HEK293 (cell line): ENCODE data around the gene PRSS50.

ENCODE experiments used
- CTCF ChIA-PET: fragments of 350-600 bp; formaldehyde crosslinking; extraction: SDS; loops from one replicate; lab custom pipeline; 2021; ENCODE audit warnings: antibody characterized with exemption; lab: Yijun Ruan, JAX
- POLR2A ChIA-PET: fragments of 300-600 bp; formaldehyde crosslinking; extraction: SDS; loops from one replicate; lab custom pipeline; 2020; ENCODE audit warnings: antibody characterized with exemption, inconsistent platforms; lab: Yijun Ruan, JAX
- H3K27ac ChIP-seq: fragments of 200-500 bp; sonication (Bioruptor generic); 2 replicates; pipeline ENCODE4 v1.5.1; 2014; ENCODE audit warnings: low read depth, low read length, control low read depth, inconsistent platforms; ENCODE audit errors: extremely low read depth
- H3K36me3 ChIP-seq, 2 experiments: fragments of 200-500 bp in 1 of 2; sonication (Bioruptor generic) in 1 of 2; 1 replicate in 1 of 2; 2 replicates in 1 of 2; pipeline ENCODE4 v1.5.1; 2014 to 2017; ENCODE audit warnings: inconsistent platforms in 2 of 2, low read length in 2 of 2; ENCODE audit not compliant: control insufficient read depth in 2 of 2, insufficient read depth in 1 of 2
- H3K4me1 ChIP-seq: fragments of 200-500 bp; sonication (Bioruptor generic); 2 replicates; pipeline ENCODE4 v1.5.1; 2014; ENCODE audit warnings: mild to moderate bottlenecking, low read length, inconsistent platforms; ENCODE audit not compliant: control insufficient read depth, insufficient read depth
- H3K4me3 ChIP-seq: 2 replicates; pipeline ENCODE4 v1.5.1; 2011; ENCODE audit warnings: low read depth, mild to moderate bottlenecking, control low read depth, low read length, moderate library complexity
- H3K9me3 ChIP-seq: fragments of 200-500 bp; sonication (Bioruptor generic); 2 replicates; pipeline ENCODE4 v1.5.1; 2014; ENCODE audit warnings: low read depth, low read length, inconsistent platforms; ENCODE audit not compliant: control insufficient read depth, insufficient read depth
- BCL11A ChIP-seq: fragments of 450-650 bp; formaldehyde crosslinking; IDR thresholded peaks from 2 replicates; pipeline ENCODE4 v1.5.1; 2016; ENCODE audit warnings: low read depth, missing biosample characterization, missing genetic modification characterization
- BCL11B ChIP-seq: fragments of 450-650 bp; formaldehyde crosslinking; IDR thresholded peaks from 2 replicates; pipeline ENCODE4 v1.5.1; 2016; ENCODE audit warnings: low read depth, missing biosample characterization, missing genetic modification characterization
- IKZF3 ChIP-seq: fragments of 450-650 bp; IDR thresholded peaks from 2 replicates; pipeline ENCODE4 v1.5.0; 2018; ENCODE audit warnings: missing biosample characterization, mild to moderate bottlenecking, missing genetic modification characterization, moderate library complexity
- KLF1 ChIP-seq: fragments of 450-650 bp; formaldehyde crosslinking; IDR thresholded peaks from 2 replicates; pipeline ENCODE4 v1.5.1; 2016; ENCODE audit warnings: missing biosample characterization, missing genetic modification characterization
- OSR2 ChIP-seq: fragments of 450-650 bp; formaldehyde crosslinking; IDR thresholded peaks from 2 replicates; pipeline ENCODE4 v1.5.1; 2016; ENCODE audit warnings: missing biosample characterization, missing genetic modification characterization
- SP7 ChIP-seq: fragments of 450-650 bp; formaldehyde crosslinking; IDR thresholded peaks from 2 replicates; pipeline ENCODE4 v1.5.1; 2016; ENCODE audit warnings: missing biosample characterization, missing genetic modification characterization
- ZFP41 ChIP-seq: fragments of 450-650 bp; formaldehyde crosslinking; IDR thresholded peaks from 2 replicates; pipeline ENCODE4 v1.5.1; 2016; ENCODE audit warnings: missing biosample characterization, missing genetic modification characterization, borderline replicate concordance
- ZFP69B ChIP-seq: fragments of 450-650 bp; formaldehyde crosslinking; IDR thresholded peaks from 2 replicates; pipeline ENCODE4 v1.5.1; 2016; ENCODE audit warnings: missing biosample characterization, missing genetic modification characterization
- ZNF155 ChIP-seq: fragments of 450-650 bp; formaldehyde crosslinking; IDR thresholded peaks from 2 replicates; pipeline ENCODE4 v1.5.1; 2016; ENCODE audit warnings: missing biosample characterization, missing genetic modification characterization
- ZNF211 ChIP-seq: fragments of 450-650 bp; formaldehyde crosslinking; IDR thresholded peaks from 2 replicates; pipeline ENCODE4 v1.5.1; 2016; ENCODE audit warnings: low read depth, missing biosample characterization, missing genetic modification characterization
- ZNF274 ChIP-seq, 2 experiments: fragments of 200-500 bp in 1 of 2; fragments of 450-650 bp in 1 of 2; sonication (Bioruptor generic) in 1 of 2; formaldehyde crosslinking in 1 of 2; IDR thresholded peaks; 2 replicates each; pipeline versions ENCODE4 v1.5.1 to v1.6.1; 2014 to 2016; ENCODE audit warnings: borderline replicate concordance in 1 of 2, inconsistent platforms in 1 of 2, low read length in 1 of 2, missing biosample characterization in 1 of 2, missing genetic modification characterization in 1 of 2
- ZNF335 ChIP-seq: fragments of 450-650 bp; formaldehyde crosslinking; conservative IDR thresholded peaks from 2 replicates; pipeline ENCODE4 v1.5.1; 2016; ENCODE audit warnings: missing biosample characterization, missing genetic modification characterization
- ZNF433 ChIP-seq: fragments of 450-650 bp; formaldehyde crosslinking; IDR thresholded peaks from 2 replicates; pipeline ENCODE4 v1.5.1; 2016; ENCODE audit warnings: missing biosample characterization, missing genetic modification characterization, low read depth
- ZNF514 ChIP-seq: fragments of 450-650 bp; formaldehyde crosslinking; IDR thresholded peaks from 2 replicates; pipeline ENCODE4 v1.5.1; 2016; ENCODE audit warnings: missing biosample characterization, missing genetic modification characterization
- ZNF555 ChIP-seq: fragments of 450-650 bp; formaldehyde crosslinking; conservative IDR thresholded peaks from 2 replicates; pipeline ENCODE4 v1.5.1; 2017; ENCODE audit warnings: missing biosample characterization, mild to moderate bottlenecking, missing genetic modification characterization, inconsistent platforms
- ZNF561 ChIP-seq: fragments of 450-650 bp; IDR thresholded peaks from 2 replicates; pipeline ENCODE4 v1.5.1; 2018; ENCODE audit warnings: missing biosample characterization, missing genetic modification characterization, borderline replicate concordance
- ZNF571 ChIP-seq: fragments of 450-650 bp; formaldehyde crosslinking; IDR thresholded peaks from 2 replicates; pipeline ENCODE4 v1.5.0; 2017; ENCODE audit warnings: missing biosample characterization, missing genetic modification characterization
- ZNF610 ChIP-seq: fragments of 450-650 bp; formaldehyde crosslinking; IDR thresholded peaks from 2 replicates; pipeline ENCODE4 v1.5.1; 2016; ENCODE audit warnings: missing biosample characterization, missing genetic modification characterization, borderline replicate concordance
- ZNF623 ChIP-seq: fragments of 450-650 bp; formaldehyde crosslinking; IDR thresholded peaks from 2 replicates; pipeline ENCODE4 v1.5.1; 2016; ENCODE audit warnings: missing biosample characterization, missing genetic modification characterization
- TF ChIP-seq, protein P1 (sequence below): fragments of 450-650 bp; formaldehyde crosslinking; IDR thresholded peaks from 2 replicates; pipeline ENCODE4 v1.5.1; 2016; ENCODE audit warnings: missing biosample characterization, missing genetic modification characterization
- TF ChIP-seq, protein P2 (sequence below): fragments of 450-650 bp; formaldehyde crosslinking; IDR thresholded peaks from 2 replicates; pipeline ENCODE4; 2016; ENCODE audit warnings: missing biosample characterization, missing genetic modification characterization
- TF ChIP-seq, protein P3 (sequence below): fragments of 450-650 bp; formaldehyde crosslinking; IDR thresholded peaks from 2 replicates; pipeline ENCODE4 v1.5.1; 2016; ENCODE audit warnings: missing biosample characterization, missing genetic modification characterization, low read depth
- TF ChIP-seq, protein P4 (sequence below): IDR thresholded peaks from 2 replicates; pipeline ENCODE4 v1.6.1; 2011; ENCODE audit warnings: mild to moderate bottlenecking, low read depth, low read length, borderline replicate concordance
- TF ChIP-seq, protein P5 (sequence below): fragments of 450-650 bp; formaldehyde crosslinking; IDR thresholded peaks from 2 replicates; pipeline ENCODE4 v1.5.1; 2017; ENCODE audit warnings: missing biosample characterization, missing genetic modification characterization

The PRSS50 gene

DNA sequence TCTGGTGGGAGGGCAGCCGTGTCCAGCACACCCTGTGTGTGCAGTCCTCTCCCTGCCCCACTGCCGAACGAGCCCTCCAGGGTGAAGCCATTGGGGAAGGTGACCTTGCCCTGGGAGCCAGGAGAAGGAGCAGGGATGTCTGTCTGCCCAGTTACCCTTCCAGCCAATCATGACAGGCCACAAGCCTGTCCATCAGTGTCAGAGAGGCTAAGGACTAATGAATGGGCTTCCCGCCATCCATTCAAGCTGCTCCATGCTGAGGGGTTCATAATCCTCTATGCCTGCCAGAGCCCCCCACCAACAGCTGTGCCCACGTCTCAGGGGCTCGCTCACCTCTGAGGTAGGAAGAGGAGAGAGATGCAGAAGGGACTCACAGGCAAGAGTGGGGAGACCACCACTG is 39.4 kb downstream of the PRSS50 start (continued):
- TF ChIP-seq ZNF211 (tag by site-specific recombination) (no peak), ZNF433 (tag by site-specific recombination) (no peak), ZNF623 (no peak), ZFP41 (tag by site-specific recombination) (no peak), ZNF610 (tag by site-specific recombination) (no peak)
- TF ChIP-seq, protein P1, sequence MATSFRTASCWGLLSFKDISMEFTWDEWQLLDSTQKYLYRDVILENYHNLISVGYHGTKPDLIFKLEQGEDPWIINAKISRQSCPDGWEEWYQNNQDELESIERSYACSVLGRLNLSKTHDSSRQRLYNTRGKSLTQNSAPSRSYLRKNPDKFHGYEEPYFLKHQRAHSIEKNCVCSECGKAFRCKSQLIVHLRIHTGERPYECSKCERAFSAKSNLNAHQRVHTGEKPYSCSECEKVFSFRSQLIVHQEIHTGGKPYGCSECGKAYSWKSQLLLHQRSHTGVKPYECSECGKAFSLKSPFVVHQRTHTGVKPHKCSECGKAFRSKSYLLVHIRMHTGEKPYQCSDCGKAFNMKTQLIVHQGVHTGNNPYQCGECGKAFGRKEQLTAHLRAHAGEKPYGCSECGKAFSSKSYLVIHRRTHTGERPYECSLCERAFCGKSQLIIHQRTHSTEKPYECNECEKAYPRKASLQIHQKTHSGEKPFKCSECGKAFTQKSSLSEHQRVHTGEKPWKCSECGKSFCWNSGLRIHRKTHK (tag by site-specific recombination): no peak
- TF ChIP-seq, protein P2, sequence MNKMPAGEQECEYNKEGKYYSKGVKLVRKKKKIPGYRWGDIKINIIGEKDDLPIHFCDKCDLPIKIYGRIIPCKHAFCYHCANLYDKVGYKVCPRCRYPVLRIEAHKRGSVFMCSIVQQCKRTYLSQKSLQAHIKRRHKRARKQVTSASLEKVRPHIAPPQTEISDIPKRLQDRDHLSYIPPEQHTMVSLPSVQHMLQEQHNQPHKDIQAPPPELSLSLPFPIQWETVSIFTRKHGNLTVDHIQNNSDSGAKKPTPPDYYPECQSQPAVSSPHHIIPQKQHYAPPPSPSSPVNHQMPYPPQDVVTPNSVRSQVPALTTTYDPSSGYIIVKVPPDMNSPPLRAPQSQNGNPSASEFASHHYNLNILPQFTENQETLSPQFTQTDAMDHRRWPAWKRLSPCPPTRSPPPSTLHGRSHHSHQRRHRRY: no peak
- TF ChIP-seq, protein P3, sequence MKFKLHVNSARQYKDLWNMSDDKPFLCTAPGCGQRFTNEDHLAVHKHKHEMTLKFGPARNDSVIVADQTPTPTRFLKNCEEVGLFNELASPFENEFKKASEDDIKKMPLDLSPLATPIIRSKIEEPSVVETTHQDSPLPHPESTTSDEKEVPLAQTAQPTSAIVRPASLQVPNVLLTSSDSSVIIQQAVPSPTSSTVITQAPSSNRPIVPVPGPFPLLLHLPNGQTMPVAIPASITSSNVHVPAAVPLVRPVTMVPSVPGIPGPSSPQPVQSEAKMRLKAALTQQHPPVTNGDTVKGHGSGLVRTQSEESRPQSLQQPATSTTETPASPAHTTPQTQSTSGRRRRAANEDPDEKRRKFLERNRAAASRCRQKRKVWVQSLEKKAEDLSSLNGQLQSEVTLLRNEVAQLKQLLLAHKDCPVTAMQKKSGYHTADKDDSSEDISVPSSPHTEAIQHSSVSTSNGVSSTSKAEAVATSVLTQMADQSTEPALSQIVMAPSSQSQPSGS: no peak
- TF ChIP-seq, protein P4, sequence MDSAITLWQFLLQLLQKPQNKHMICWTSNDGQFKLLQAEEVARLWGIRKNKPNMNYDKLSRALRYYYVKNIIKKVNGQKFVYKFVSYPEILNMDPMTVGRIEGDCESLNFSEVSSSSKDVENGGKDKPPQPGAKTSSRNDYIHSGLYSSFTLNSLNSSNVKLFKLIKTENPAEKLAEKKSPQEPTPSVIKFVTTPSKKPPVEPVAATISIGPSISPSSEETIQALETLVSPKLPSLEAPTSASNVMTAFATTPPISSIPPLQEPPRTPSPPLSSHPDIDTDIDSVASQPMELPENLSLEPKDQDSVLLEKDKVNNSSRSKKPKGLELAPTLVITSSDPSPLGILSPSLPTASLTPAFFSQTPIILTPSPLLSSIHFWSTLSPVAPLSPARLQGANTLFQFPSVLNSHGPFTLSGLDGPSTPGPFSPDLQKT: no peak
- TF ChIP-seq, all 188 proteins: peak for 0

DNA sequence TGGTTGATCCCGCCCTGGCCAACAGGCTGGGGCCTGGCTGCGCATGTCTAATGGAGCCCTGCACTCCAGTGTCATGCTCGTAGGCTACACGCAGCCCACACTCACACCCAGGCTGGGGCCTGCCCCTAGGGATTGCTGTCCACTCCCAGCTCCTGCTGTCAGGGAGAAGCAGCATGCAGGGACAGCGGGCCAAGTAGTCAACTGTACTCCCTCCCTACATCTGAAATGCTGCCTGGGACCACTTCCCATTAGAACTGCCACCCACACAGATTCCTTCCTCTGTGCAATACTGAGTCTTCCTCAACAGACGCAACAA is 40.3 kb downstream of the PRSS50 start:
- POLR2A ChIA-PET: no interaction called here
- H3K4me1 ChIP-seq: no peaks in the 10 kb centered on the region
- no peaks in the 10 kb centered on the region for H3K9me3 ChIP-seq
- CTCF ChIA-PET: no interaction called here
- TF ChIP-seq ZNF274 (IDR thresholded peaks at IDR 0.05; ENCODE audit: low read length): no peak
- no peak for TF ChIP-seq ZNF274 (tag by site-specific recombination; IDR thresholded peaks at IDR 0.05; ENCODE audit: borderline replicate concordance)
- no peak for TF ChIP-seq OSR2 (tag by site-specific recombination)
- no peak for TF ChIP-seq ZNF561 (tag by site-specific recombination)
- TF ChIP-seq ZNF555 (tag by site-specific recombination): no peak
- no peak for TF ChIP-seq ZNF155
- TF ChIP-seq, protein P5, sequence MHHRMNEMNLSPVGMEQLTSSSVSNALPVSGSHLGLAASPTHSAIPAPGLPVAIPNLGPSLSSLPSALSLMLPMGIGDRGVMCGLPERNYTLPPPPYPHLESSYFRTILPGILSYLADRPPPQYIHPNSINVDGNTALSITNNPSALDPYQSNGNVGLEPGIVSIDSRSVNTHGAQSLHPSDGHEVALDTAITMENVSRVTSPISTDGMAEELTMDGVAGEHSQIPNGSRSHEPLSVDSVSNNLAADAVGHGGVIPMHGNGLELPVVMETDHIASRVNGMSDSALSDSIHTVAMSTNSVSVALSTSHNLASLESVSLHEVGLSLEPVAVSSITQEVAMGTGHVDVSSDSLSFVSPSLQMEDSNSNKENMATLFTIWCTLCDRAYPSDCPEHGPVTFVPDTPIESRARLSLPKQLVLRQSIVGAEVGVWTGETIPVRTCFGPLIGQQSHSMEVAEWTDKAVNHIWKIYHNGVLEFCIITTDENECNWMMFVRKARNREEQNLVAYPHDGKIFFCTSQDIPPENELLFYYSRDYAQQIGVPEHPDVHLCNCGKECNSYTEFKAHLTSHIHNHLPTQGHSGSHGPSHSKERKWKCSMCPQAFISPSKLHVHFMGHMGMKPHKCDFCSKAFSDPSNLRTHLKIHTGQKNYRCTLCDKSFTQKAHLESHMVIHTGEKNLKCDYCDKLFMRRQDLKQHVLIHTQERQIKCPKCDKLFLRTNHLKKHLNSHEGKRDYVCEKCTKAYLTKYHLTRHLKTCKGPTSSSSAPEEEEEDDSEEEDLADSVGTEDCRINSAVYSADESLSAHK: no peak
- no peak for TF ChIP-seq ZNF571 (tag by site-specific recombination)
- no peak for TF ChIP-seq ZFP41 (tag by site-specific recombination)
- no peak for TF ChIP-seq SP7 (tag by site-specific recombination)
- TF ChIP-seq IKZF3: no peak
- TF ChIP-seq ZNF335 (tag by site-specific recombination): no peak
- TF ChIP-seq ZNF514 (tag by site-specific recombination): no peak
- no peak for TF ChIP-seq BCL11B
- no peak for TF ChIP-seq ZFP69B
- TF ChIP-seq BCL11A (tag by site-specific recombination): no peak
- TF ChIP-seq KLF1 (tag by site-specific recombination): no peak
- TF ChIP-seq, all 188 proteins: peak for 0
- no peak overlapping the region for H3K27ac ChIP-seq
- no peak overlapping the region for H3K4me3 ChIP-seq
- H3K36me3 ChIP-seq: no peaks in the 10 kb centered on the region
